ENCODE data around the gene DPYSL5. TPM values are rescaled to one million over a fixed set of nuclear protein-coding genes. Genes with fewer than 3 reads are reported as not detected.

The DPYSL5 gene
- total and polyA plus RNA-seq, 2 of the 8 experiments (the other 6 are each of a cell fraction or from before 2014, with no cell fraction given), result 11.9 to 16.4 TPM

GRCh38 chr2:26818972-26819371, 29.0 kb upstream of the DPYSL5 start:
- 0 out of 7 replicates have a peak, but pooled peaks cover 0 to 2% (median 0%) of the 10 kb centered on the region in 4 experiments for H3K4me1 ChIP-seq (replicated peaks in 1 of 4; ENCODE audit: control insufficient read depth in 3 of 4, insufficient read depth in 4 of 4, low read length in 3 of 4)
- H3K4me2 ChIP-seq (ENCODE audit: insufficient read depth in 1 of 2, low read depth in 2 of 2, low read length in 2 of 2), result no peak overlapping the region
- no peak overlapping the region for H2AK5ac ChIP-seq (ENCODE audit: low read depth, low read length)
- CTCF ChIA-PET (ENCODE audit: partially characterized antibody), result interaction anchor here (0.7 to 1.2 kb wide), 3 partner anchors 8 to 28 kb away, joined by 3 read pairs; no protein-coding TSS in a partner anchor
- no peaks in the 10 kb centered on the region for H3K79me1 ChIP-seq (ENCODE audit: low read depth, low read length)
- no peak overlapping the region for H3K18ac ChIP-seq (ENCODE audit: extremely low read depth, low read length)
- H2BK15ac ChIP-seq (ENCODE audit: low read length), result no peak overlapping the region
- H2BK5ac ChIP-seq (ENCODE audit: low read depth, low read length), result no peak overlapping the region
- H3K27me3 ChIP-seq (replicated peaks in 1 of 4; ENCODE audit: control insufficient read depth in 3 of 4, extremely low read depth in 1 of 4, insufficient read depth in 3 of 4, low read length in 3 of 4), result 0 out of 7 replicates have a peak, but pooled peaks cover 0 to 3% (median 0%) of the 10 kb centered on the region in 4 experiments
- H3K27ac ChIP-seq (ENCODE audit: low read depth, low read length), result no peak overlapping the region
- H3K23ac ChIP-seq (ENCODE audit: insufficient read length), result no peak overlapping the region
- FAIRE-seq (no peak), DNase-seq (ENCODE audit: low read depth in 1 of 2, low spot score in 2 of 2) (no peak)
- POLR2A ChIA-PET (ENCODE audit: partially characterized antibody), result no interaction called here
- no peak overlapping the region for H2BK120ac ChIP-seq (replicated peaks; ENCODE audit: low read depth, low read length)
- H2BK12ac ChIP-seq (ENCODE audit: low read depth, low read length), result no peak overlapping the region
- H4K91ac ChIP-seq (replicated peaks; ENCODE audit: insufficient read length, low read length), result no peak overlapping the region
- no peak overlapping the region for H2BK20ac ChIP-seq (ENCODE audit: low read length)
- no peak overlapping the region for H2AFZ ChIP-seq (ENCODE audit: low read length)
- WGBS, 2 experiments (ENCODE audit: extremely low coverage in 1 of 2, insufficient coverage in 1 of 2, insufficient read length in 1 of 2, insufficient replicate concordance in 2 of 2, low coverage in 1 of 2, low lambda C conversion rate in 2 of 2, missing lambda C conversion rate in 1 of 2), result 76% methylated on average over 6 of the region's 6 CpGs; no CpG with 5 or more reads in 1 of the 2 experiments
- H3K9ac ChIP-seq (replicated peaks in 1 of 4; ENCODE audit: extremely low read depth in 1 of 4, low read depth in 3 of 4, low read length in 3 of 4), result no peak overlapping the region
- H3K4me3 ChIP-seq (ENCODE audit: extremely low read depth in 1 of 4, insufficient read depth in 2 of 4, low read depth in 3 of 4, low read length in 4 of 4), result no peak overlapping the region
- H3K79me2 ChIP-seq (ENCODE audit: control insufficient read depth in 1 of 2, insufficient read depth in 2 of 2, low read length in 2 of 2), result no peaks in the 10 kb centered on the region
- H3K36me3 ChIP-seq (ENCODE audit: control insufficient read depth in 2 of 4, insufficient read depth in 4 of 4, low read length in 3 of 4), result no peaks in the 10 kb centered on the region
- no peak overlapping the region for H4K5ac ChIP-seq (ENCODE audit: insufficient read length, low read depth, low read length)
- H3K14ac ChIP-seq (ENCODE audit: insufficient read length), result no peak overlapping the region
- no peak overlapping the region for H3K56ac ChIP-seq (replicated peaks; ENCODE audit: insufficient read length, low read depth, low read length)
- H3K23me2 ChIP-seq (ENCODE audit: low read depth, low read length), result no peaks in the 10 kb centered on the region
- no peaks in the 10 kb centered on the region for H4K20me1 ChIP-seq (replicated peaks in 1 of 2; ENCODE audit: control insufficient read depth in 1 of 2, insufficient read depth in 2 of 2, low read length in 2 of 2)
- no peaks in the 10 kb centered on the region; a peak in 1 of 4 replicates for H3K9me3 ChIP-seq (ENCODE audit: insufficient read depth in 2 of 2, low read depth in 1 of 2, low read length in 1 of 2)
- no peak overlapping the region for H3K4ac ChIP-seq (replicated peaks; ENCODE audit: insufficient read length, low read depth, low read length)
- H4K8ac ChIP-seq (ENCODE audit: extremely low read depth, insufficient read depth, low read length), result no peak overlapping the region
- TF ChIP-seq CEBPB (IDR thresholded peaks at IDR 0.05; ENCODE audit: low read depth, low read length) (no peak), TAF7 (optimal IDR thresholded peaks at IDR 0.05; ENCODE audit: borderline replicate concordance, low read depth, low read length) (no peak), SRF (IDR thresholded peaks at IDR 0.05; ENCODE audit: low read depth, low read length) (no peak), JUN (IDR thresholded peaks at IDR 0.05; ENCODE audit: low read depth, low read length) (no peak)
